Tibial artery (tissue), 4 donors: ENCODE results near the gene CCNT1.
"Not testable (repeated sequence)": the region's sequence is repeated elsewhere in the genome, so short reads cannot be mapped to it uniquely, and the experiment has no call there.

Experiments
- DNase-seq, 2 donors: peaks; one replicate each; pipeline ENCODE4 v3.0.0-alpha.2; 2019
- H3K27ac ChIP-seq, 2 donors: fragments of 200-600 bp; sonication (generic) in 1 of 2; 1 replicate in 1 of 2; 2 replicates in 1 of 2; pipeline ENCODE4 v1.5.1; 2018 to 2019; ENCODE audit warnings: mild to moderate bottlenecking in 1 of 2
- H3K27me3 ChIP-seq, 2 donors: fragments of 200-600 bp; sonication (generic) in 1 of 2; one replicate each; pipeline versions ENCODE4 v1.5.1 to v1.6.0; 2016 to 2019
- H3K36me3 ChIP-seq, 3 donors: fragments of 200-600 bp; sonication (generic) in 2 of 3; one replicate each; pipeline ENCODE4 v1.5.1; 2016 to 2019; ENCODE audit warnings: mild to moderate bottlenecking in 2 of 3
- H3K4me1 ChIP-seq, 4 donors: fragments of 200-600 bp; sonication (generic) in 2 of 4; 1 replicate in 3 of 4; 2 replicates in 1 of 4; pipeline ENCODE4 v1.5.1; 2016 to 2019
- H3K4me3 ChIP-seq, 2 donors: fragments of 200-600 bp; sonication (generic) in 1 of 2; 1 replicate in 1 of 2; 2 replicates in 1 of 2; pipeline ENCODE4 v1.5.1; 2018 to 2019; ENCODE audit warnings: mild to moderate bottlenecking in 2 of 2
- H3K9me3 ChIP-seq, 3 donors: fragments of 200-600 bp; sonication (generic) in 1 of 3; one replicate each; pipeline ENCODE4 v1.5.1; 2016 to 2019
- CTCF ChIP-seq, 2 experiments: fragments of 200-600 bp in 1 of 2; fragments of 450-650 bp in 1 of 2; IDR thresholded peaks; one replicate each; pipeline ENCODE4 v1.5.1; 2017 to 2019; ENCODE audit warnings: antibody characterized with exemption in 2 of 2, mild to moderate bottlenecking in 1 of 2, moderate library complexity in 1 of 2
- intact Hi-C: fragments of 100-400 bp; cut with DNase I; formaldehyde crosslinking; loops from one replicate; pipeline ENCODE4 v1.15.0; 2023; ENCODE audit warnings: low total_unique reads

The CCNT1 gene

GRCh38 chr12:48651681-48652080 is 64.8 kb downstream of the CCNT1 start:
- Histone ChIP-seq H3K36me3 (peaks cover 55 to 86% (median 56%) of the 10 kb centered on the region in 3 donors), H3K4me3 (no peak overlapping the region), H3K9me3 (no peaks in the 10 kb centered on the region), H3K27ac (no peak overlapping the region), H3K27me3 (no peaks in the 10 kb centered on the region), H3K4me1 (no peaks in the 10 kb centered on the region)
- intact Hi-C loops: no loop called here
- no peak for TF ChIP-seq CTCF (IDR thresholded peaks at IDR 0.05)
- no peak for DNase-seq

DNA sequence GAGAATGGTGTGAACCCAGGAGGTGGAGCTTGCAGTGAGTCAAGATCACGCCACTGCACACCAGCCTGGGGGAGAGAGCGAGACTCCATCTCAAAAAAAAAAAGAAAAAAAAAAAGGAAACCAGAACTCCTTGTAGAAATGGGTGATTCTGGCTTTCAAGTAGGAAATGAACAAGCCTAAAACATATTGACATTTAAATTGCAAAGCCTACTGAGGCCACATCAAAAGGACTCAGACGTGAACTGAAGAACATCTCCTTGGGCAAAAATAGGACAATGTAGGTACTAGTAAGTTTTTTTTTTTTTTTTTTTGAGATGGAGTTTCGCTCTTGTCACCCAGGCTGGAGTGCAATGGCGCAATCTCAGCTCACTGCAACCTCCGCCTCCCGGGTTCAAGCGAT is 71.2 kb downstream of the CCNT1 start:
- DNase-seq, H3K4me1 ChIP-seq, H3K27ac ChIP-seq, H3K27me3 ChIP-seq, intact Hi-C loops, H3K9me3 ChIP-seq, H3K4me3 ChIP-seq: not testable (repeated sequence)
- peaks cover 24 to 39% (median 30%) of the 10 kb centered on the region in 3 donors for H3K36me3 ChIP-seq

DNA sequence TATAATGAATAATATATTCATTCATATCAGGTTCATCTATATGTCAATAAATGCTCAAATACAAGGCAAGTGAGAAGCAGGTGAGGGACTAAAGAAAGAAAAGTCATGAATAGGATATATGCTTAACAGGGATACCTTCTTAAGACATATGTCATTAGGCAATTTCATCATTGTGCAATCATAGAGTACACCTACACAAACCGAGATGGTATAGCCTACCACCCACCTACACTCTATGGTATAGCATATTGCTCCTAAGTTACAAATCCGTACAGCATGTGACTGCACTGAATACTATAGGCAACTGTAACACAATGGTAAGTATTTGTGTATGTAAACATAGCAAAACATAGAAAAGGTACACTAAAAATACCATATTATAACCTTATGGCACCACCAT is 73.5 kb downstream of the CCNT1 start:
- DNase-seq: no peak
- H3K27ac ChIP-seq: no peak overlapping the region
- intact Hi-C loops: no loop called here
- H3K27me3 ChIP-seq: no peaks in the 10 kb centered on the region
- H3K4me1 ChIP-seq: no peaks in the 10 kb centered on the region
- no peaks in the 10 kb centered on the region for H3K9me3 ChIP-seq
- no peak overlapping the region for H3K4me3 ChIP-seq
- peaks cover 14 to 20% (median 17%) of the 10 kb centered on the region in 3 donors for H3K36me3 ChIP-seq
- TF ChIP-seq CTCF (IDR thresholded peaks at IDR 0.05): no peak

- peaks cover 9 to 14% (median 14%) of the 10 kb centered on the region in 3 donors for H3K36me3 ChIP-seq
- intact Hi-C loops, H3K9me3 ChIP-seq, DNase-seq, H3K4me1 ChIP-seq, H3K4me3 ChIP-seq, H3K27me3 ChIP-seq, H3K27ac ChIP-seq: not testable (repeated sequence)
These were observed 74.6 kb downstream of the CCNT1 start for GRCh38 chr12:48641752-48642555.

DNA sequence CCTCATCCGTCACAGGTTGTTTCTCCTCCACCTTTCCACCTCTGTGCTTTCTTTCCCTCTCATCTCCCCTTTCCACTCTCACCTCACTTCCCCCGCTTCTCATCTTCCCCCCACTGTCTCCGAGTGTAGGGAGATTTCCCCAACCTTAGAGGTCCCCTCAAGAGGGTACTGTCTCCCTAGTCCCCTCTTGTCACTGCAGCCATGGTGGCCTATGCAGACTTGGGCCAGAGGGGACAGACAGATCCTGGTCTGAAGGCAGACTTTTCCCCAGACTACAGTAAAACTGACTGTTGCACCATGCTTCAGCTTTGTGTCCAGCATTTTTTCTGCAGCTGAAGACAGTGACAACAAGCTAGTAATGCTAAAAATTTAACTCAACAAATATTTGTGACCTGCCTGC is 75.7 kb downstream of the CCNT1 start:
- TF ChIP-seq CTCF (IDR thresholded peaks at IDR 0.05): no peak
- Histone ChIP-seq H3K36me3 (peaks cover 6 to 14% (median 10%) of the 10 kb centered on the region in 3 donors), H3K27ac (no peak overlapping the region), H3K9me3 (no peaks in the 10 kb centered on the region), H3K27me3 (no peaks in the 10 kb centered on the region), H3K4me1 (no peaks in the 10 kb centered on the region), H3K4me3 (no peak overlapping the region)
- no peak for DNase-seq
- intact Hi-C loops: no loop called here

GRCh38 chr12:48640428-48640827 is 76.1 kb downstream of the CCNT1 start:
- intact Hi-C loops: no loop called here
- Histone ChIP-seq H3K36me3 (peaks cover 6 to 14% (median 10%) of the 10 kb centered on the region in 3 donors), H3K4me3 (no peak overlapping the region)

More at GRCh38 chr12:48640428-48640827, 76.1 kb downstream of the CCNT1 start:
- Histone ChIP-seq H3K27ac (no peak overlapping the region), H3K9me3 (no peaks in the 10 kb centered on the region), H3K4me1 (no peaks in the 10 kb centered on the region), H3K27me3 (no peaks in the 10 kb centered on the region)
- TF ChIP-seq CTCF (IDR thresholded peaks at IDR 0.05): no peak
- no peak for DNase-seq
